Tibial nerve (tissue), 4 donors: ENCODE results near the gene CAMSAP3. TPM values are rescaled to one million over a fixed set of nuclear protein-coding genes. Genes with fewer than 3 reads are reported as not detected.

Source experiments
- DNase-seq, 2 donors: peaks; one replicate each; pipeline ENCODE4 v3.0.0-alpha.2; 2019; ENCODE audit warnings: low spot score in 2 of 2
- H3K27ac ChIP-seq, 4 donors: fragments of 200-600 bp; sonication (generic) in 3 of 4; one replicate each; pipeline ENCODE4 v1.5.1; 2017 to 2019; ENCODE audit warnings: mild to moderate bottlenecking in 1 of 4
- H3K27me3 ChIP-seq, 2 donors: fragments of 200-600 bp; sonication (generic) in 1 of 2; one replicate each; pipeline versions ENCODE4 v1.5.1 to v1.6.0; 2017 to 2019
- H3K36me3 ChIP-seq, 3 donors: fragments of 200-600 bp; sonication (generic); one replicate each; pipeline ENCODE4 v1.5.1; 2018 to 2019
- H3K4me1 ChIP-seq, 4 donors: fragments of 200-600 bp; sonication (generic) in 3 of 4; one replicate each; pipeline ENCODE4 v1.5.1; 2017 to 2019
- H3K4me3 ChIP-seq, 4 donors: fragments of 200-600 bp; sonication (generic) in 3 of 4; one replicate each; pipeline ENCODE4 v1.5.1; 2017 to 2019; ENCODE audit warnings: mild to moderate bottlenecking in 1 of 4, moderate library complexity in 1 of 4
- H3K9me3 ChIP-seq, 4 donors: fragments of 200-600 bp; sonication (generic) in 3 of 4; one replicate each; pipeline ENCODE4 v1.5.1; 2017 to 2019
- EP300 ChIP-seq, 2 donors: sonication (generic); formaldehyde crosslinking; IDR thresholded peaks; one replicate each; pipeline ENCODE4 v1.6.1; 2017; ENCODE audit warnings: antibody characterized with exemption in 2 of 2, mild to moderate bottlenecking in 1 of 2
- POLR2A ChIP-seq, 2 donors: fragments of 450-650 bp; IDR thresholded peaks; one replicate each; pipeline ENCODE4 v1.6.1; 2017; ENCODE audit warnings: antibody characterized with exemption in 2 of 2, mild to moderate bottlenecking in 2 of 2, moderate library complexity in 2 of 2
- WGBS, 2 donors: methylation state at CpG; one replicate each; pipeline ENCODE4 v1.1.5; 2018; 5-methylcytosine and 5-hydroxymethylcytosine counted together
- total RNA-seq, 4 donors: library from RNA; depleted of rRNA; stranded (reverse); fragments of >200 nt; gene quantifications; one replicate each; pipeline ENCODE4 v1.1.0, GENCODE V29; 2016
- TF ChIP-seq, protein P1 (sequence below), 5 experiments: fragments of 200-600 bp in 3 of 5; fragments of 450-650 bp in 2 of 5; sonication (generic) in 3 of 5; IDR thresholded peaks; one replicate each; pipeline ENCODE4 v1.5.1; 2016 to 2019; ENCODE audit warnings: antibody characterized with exemption in 5 of 5, mild to moderate bottlenecking in 3 of 5, moderate library complexity in 2 of 5

CAMSAP3 gene
- total RNA-seq, 4 donors from 2014 or later = not detected

DNA sequence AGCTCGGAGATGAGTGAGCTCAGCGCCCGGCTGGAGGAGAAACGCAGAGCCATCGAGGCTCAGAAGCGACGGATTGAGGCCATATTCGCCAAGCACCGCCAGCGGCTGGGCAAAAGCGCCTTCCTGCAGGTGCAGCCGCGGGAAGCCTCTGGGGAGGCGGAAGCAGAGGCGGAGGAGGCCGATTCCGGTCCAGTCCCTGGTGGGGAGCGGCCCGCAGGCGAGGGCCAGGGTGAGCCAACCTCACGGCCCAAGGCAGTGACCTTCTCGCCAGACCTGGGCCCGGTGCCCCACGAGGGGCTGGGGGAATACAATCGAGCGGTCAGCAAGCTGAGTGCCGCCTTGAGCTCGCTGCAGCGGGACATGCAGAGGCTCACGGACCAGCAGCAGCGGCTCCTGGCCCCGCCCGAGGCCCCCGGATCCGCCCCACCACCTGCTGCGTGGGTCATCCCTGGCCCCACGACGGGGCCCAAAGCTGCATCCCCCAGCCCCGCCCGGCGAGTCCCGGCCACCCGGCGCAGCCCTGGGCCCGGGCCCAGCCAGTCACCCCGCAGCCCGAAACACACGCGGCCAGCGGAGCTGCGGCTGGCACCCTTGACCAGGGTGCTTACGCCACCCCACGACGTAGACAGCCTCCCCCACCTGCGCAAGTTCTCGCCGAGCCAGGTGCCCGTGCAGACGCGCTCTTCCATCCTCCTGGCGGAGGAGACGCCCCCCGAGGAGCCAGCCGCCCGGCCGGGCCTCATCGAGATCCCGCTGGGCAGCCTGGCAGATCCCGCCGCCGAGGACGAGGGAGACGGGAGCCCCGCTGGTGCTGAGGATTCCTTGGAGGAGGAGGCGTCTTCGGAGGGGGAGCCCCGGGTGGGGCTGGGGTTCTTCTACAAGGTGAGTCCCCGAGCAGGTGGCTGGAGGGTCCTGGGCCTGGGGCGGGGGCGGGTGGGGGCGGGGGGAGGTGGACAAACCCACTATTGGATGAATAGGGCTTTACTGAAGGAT is 16.9 kb downstream of the CAMSAP3 start:
- no peaks in the 10 kb centered on the region for H3K4me1 ChIP-seq
- H3K36me3 ChIP-seq = peaks cover 0 to 13% (median 0%) of the 10 kb centered on the region in 3 donors
- TF ChIP-seq EP300 (IDR thresholded peaks at IDR 0.05) (no peak), POLR2A (IDR thresholded peaks at IDR 0.05) (no peak)
- TF ChIP-seq, protein P1, sequence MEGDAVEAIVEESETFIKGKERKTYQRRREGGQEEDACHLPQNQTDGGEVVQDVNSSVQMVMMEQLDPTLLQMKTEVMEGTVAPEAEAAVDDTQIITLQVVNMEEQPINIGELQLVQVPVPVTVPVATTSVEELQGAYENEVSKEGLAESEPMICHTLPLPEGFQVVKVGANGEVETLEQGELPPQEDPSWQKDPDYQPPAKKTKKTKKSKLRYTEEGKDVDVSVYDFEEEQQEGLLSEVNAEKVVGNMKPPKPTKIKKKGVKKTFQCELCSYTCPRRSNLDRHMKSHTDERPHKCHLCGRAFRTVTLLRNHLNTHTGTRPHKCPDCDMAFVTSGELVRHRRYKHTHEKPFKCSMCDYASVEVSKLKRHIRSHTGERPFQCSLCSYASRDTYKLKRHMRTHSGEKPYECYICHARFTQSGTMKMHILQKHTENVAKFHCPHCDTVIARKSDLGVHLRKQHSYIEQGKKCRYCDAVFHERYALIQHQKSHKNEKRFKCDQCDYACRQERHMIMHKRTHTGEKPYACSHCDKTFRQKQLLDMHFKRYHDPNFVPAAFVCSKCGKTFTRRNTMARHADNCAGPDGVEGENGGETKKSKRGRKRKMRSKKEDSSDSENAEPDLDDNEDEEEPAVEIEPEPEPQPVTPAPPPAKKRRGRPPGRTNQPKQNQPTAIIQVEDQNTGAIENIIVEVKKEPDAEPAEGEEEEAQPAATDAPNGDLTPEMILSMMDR (IDR thresholded peaks at IDR 0.05) = no peak
- no peaks in the 10 kb centered on the region for H3K27me3 ChIP-seq
- no peaks in the 10 kb centered on the region for H3K9me3 ChIP-seq
- no peak for DNase-seq
- WGBS, 2 donors = 88 to 90% methylated on average over 75 to 76 of the region's 81 CpGs
- no peak overlapping the region for H3K27ac ChIP-seq
- no peak overlapping the region for H3K4me3 ChIP-seq

DNA sequence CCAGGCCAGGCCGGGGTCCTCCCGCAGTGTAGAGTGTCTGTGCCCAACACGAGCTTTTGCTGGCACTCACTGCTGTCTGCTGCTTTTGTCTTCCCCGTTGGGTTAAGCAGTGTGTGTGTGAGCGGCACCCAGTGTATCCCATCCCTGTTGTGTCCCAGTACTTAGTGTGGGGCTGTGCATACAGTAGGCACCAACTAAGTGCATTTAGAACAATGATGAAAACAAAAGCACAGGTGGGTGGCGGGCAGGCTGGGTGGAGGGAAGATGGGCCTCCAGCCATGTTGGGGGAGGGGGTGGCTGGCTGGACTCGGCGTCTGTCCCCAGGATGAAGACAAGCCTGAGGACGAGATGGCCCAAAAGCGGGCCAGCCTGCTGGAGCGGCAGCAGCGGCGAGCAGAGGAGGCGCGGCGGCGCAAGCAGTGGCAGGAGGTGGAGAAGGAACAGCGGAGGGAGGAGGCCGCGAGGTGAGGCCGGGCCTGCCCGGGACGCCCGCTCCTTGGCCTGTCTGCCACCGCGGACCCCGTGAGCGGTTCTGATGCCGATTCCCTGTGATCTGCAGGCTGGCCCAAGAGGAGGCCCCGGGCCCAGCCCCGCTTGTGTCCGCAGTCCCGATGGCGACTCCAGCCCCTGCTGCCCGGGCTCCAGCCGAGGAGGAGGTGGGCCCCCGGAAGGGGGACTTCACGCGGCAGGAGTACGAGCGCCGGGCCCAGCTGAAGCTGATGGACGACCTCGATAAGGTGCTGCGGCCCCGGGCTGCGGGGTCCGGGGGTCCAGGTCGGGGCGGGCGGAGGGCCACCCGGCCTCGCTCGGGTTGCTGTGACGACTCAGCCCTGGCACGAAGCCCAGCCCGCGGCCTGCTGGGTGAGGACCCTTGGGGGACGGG is 19.4 kb downstream of the CAMSAP3 start:
- no peak for DNase-seq
- Histone ChIP-seq H3K9me3 (no peaks in the 10 kb centered on the region), H3K4me3 (no peak overlapping the region), H3K27ac (no peak overlapping the region), H3K36me3 (peaks cover 5 to 38% (median 12%) of the 10 kb centered on the region in 3 donors), H3K27me3 (no peaks in the 10 kb centered on the region), H3K4me1 (peaks cover 0 to 8% (median 0%) of the 10 kb centered on the region in 4 donors)
- TF ChIP-seq, protein P1 (IDR thresholded peaks at IDR 0.05) = no peak
- TF ChIP-seq POLR2A (IDR thresholded peaks at IDR 0.05) = no peak
- TF ChIP-seq EP300 (IDR thresholded peaks at IDR 0.05) = no peak
- 75 to 80% methylated on average over 37 to 55 of the region's 59 CpGs for WGBS, 2 donors

- WGBS, 2 donors = 87% methylated on average over 11 to 12 of the region's 12 CpGs
- Histone ChIP-seq H3K27ac (no peak overlapping the region), H3K36me3 (peaks cover 10 to 59% (median 27%) of the 10 kb centered on the region in 3 donors), H3K4me3 (no peak overlapping the region), H3K4me1 (peaks cover 0 to 8% (median 0%) of the 10 kb centered on the region in 4 donors), H3K27me3 (no peaks in the 10 kb centered on the region), H3K9me3 (no peaks in the 10 kb centered on the region)
- no peak for DNase-seq
- TF ChIP-seq, protein P1 (IDR thresholded peaks at IDR 0.05) = no peak
- TF ChIP-seq EP300 (IDR thresholded peaks at IDR 0.05) = no peak
Observed at GRCh38 chr19:7617172-7617571, 21.5 kb downstream of the CAMSAP3 start.

DNA sequence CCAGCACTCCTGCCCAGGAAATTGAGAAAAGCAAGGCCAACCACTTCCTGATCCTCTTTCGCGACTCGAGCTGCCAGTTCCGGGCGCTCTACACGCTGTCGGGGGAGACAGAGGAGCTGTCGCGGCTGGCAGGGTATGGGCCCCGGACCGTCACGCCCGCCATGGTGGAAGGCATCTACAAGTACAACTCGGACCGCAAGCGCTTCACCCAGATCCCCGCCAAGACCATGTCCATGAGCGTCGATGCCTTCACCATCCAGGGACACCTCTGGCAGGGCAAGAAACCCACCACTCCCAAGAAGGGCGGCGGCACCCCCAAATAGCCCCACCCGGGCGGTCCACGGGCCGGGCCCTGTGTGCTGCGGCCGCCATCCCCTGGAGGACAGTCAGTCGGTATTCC is 22.1 kb downstream of the CAMSAP3 start:
- 91 to 94% methylated on average over 11 to 26 of the region's 28 CpGs for WGBS, 2 donors
- TF ChIP-seq, protein P1 (IDR thresholded peaks at IDR 0.05) = no peak
- TF ChIP-seq POLR2A (IDR thresholded peaks at IDR 0.05) = no peak
- TF ChIP-seq EP300 (IDR thresholded peaks at IDR 0.05) = no peak
- no peaks in the 10 kb centered on the region for H3K27me3 ChIP-seq
- peaks cover 10 to 64% (median 33%) of the 10 kb centered on the region in 3 donors for H3K36me3 ChIP-seq
- no peak overlapping the region for H3K4me3 ChIP-seq
- H3K27ac ChIP-seq = no peak overlapping the region
- no peak for DNase-seq
- peaks cover 0 to 8% (median 0%) of the 10 kb centered on the region in 4 donors for H3K4me1 ChIP-seq
- no peaks in the 10 kb centered on the region for H3K9me3 ChIP-seq
